IMR-90 (cell line): ENCODE results near the gene ENOX2. TPM values are rescaled to one million over a fixed set of nuclear protein-coding genes. Genes with fewer than 3 reads are reported as not detected.

Experiments
- ATAC-seq: fragments of 200-7000 bp; cut with Tn5 transposase; 2 replicates; pipeline ENCODE4 v1.9.1; 2020; ENCODE audit warnings: low read depth, mild to moderate bottlenecking, moderate library complexity
- BruUV-seq: library from RNA; stranded (reverse); fragments of 400-500 nt; replicated peaks from 2 replicates; lab custom pipeline; 2021; lab: Mats Ljungman, UMichigan
- CTCF ChIA-PET: fragments of 300-600 bp; formaldehyde crosslinking; extraction: SDS; loops from one replicate; lab custom pipeline; 2021; ENCODE audit warnings: antibody characterized with exemption; lab: Yijun Ruan, JAX
- POLR2A ChIA-PET: fragments of 300-600 bp; sonication (Branson Sonifier 250); formaldehyde crosslinking; loops from one replicate; lab custom pipeline; 2022; ENCODE audit warnings: antibody characterized with exemption; ENCODE audit not compliant: unreplicated experiment; lab: Charles Lee
- DNase-seq: peaks from one replicate; pipeline ENCODE4 v3.0.0; 2013
- H2AFZ ChIP-seq: replicated peaks from 2 replicates; pipeline ENCODE3; 2013; ENCODE audit warnings: low read length, mild to moderate bottlenecking; ENCODE audit not compliant: poor library complexity
- H2AK5ac ChIP-seq: 2 replicates; pipeline ENCODE4 v1.6.1; 2013; ENCODE audit warnings: low read depth, low read length, inconsistent platforms
- H2AK9ac ChIP-seq: replicated peaks from 2 replicates; pipeline ENCODE3; 2013; ENCODE audit warnings: mild to moderate bottlenecking, low read depth, low read length, moderate library complexity; ENCODE audit not compliant: poor library complexity
- H2BK120ac ChIP-seq: 2 replicates; pipeline ENCODE4 v1.6.1; 2013; ENCODE audit warnings: low read depth, low read length, inconsistent platforms
- H2BK15ac ChIP-seq: 3 replicates; pipeline ENCODE4 v1.6.1; 2013; ENCODE audit warnings: low read depth, low read length, inconsistent platforms
- H2BK20ac ChIP-seq: 2 replicates; pipeline ENCODE4 v1.6.1; 2013; ENCODE audit warnings: low read depth, mild to moderate bottlenecking, inconsistent platforms, low read length, moderate library complexity
- H2BK5ac ChIP-seq: 2 replicates; pipeline ENCODE4 v1.6.1; 2013; ENCODE audit warnings: mild to moderate bottlenecking, low read depth, low read length, inconsistent platforms; ENCODE audit not compliant: poor library complexity, severe bottlenecking
- H3K14ac ChIP-seq: replicated peaks from 2 replicates; pipeline ENCODE4 v1.6.1; 2013; ENCODE audit warnings: low read depth, low read length, inconsistent platforms
- H3K18ac ChIP-seq: 2 replicates; pipeline ENCODE4 v1.6.1; 2013; ENCODE audit warnings: low read depth, low read length, control low read depth
- H3K23ac ChIP-seq: 2 replicates; pipeline ENCODE4 v1.6.1; 2013; ENCODE audit warnings: low read depth, low read length, inconsistent platforms
- H3K27ac ChIP-seq: 2 replicates; pipeline ENCODE4 v1.5.1; 2013; ENCODE audit warnings: mild to moderate bottlenecking, control low read depth, low read length; ENCODE audit not compliant: insufficient read depth
- H3K27me3 ChIP-seq: 2 replicates; pipeline ENCODE4 v1.6.1; 2013; ENCODE audit warnings: low read length; ENCODE audit not compliant: control insufficient read depth, insufficient read depth
- H3K36me3 ChIP-seq: 2 replicates; pipeline ENCODE4 v1.6.1; 2013; ENCODE audit warnings: low read length, mixed read lengths; ENCODE audit not compliant: control insufficient read depth, insufficient read depth
- H3K4ac ChIP-seq: 2 replicates; pipeline ENCODE4 v1.6.1; 2013; ENCODE audit warnings: low read depth, low read length, inconsistent platforms
- H3K4me1 ChIP-seq: 2 replicates; pipeline ENCODE4 v1.6.1; 2013; ENCODE audit warnings: low read length, mixed read lengths; ENCODE audit not compliant: control insufficient read depth, insufficient read depth
- H3K4me2 ChIP-seq: 2 replicates; pipeline ENCODE4 v1.6.1; 2013; ENCODE audit warnings: low read depth, mild to moderate bottlenecking, control low read depth, low read length, moderate library complexity
- H3K4me3 ChIP-seq: 2 replicates; pipeline ENCODE4 v1.5.1; 2013; ENCODE audit warnings: low read depth, mild to moderate bottlenecking, control low read depth, low read length, moderate library complexity; ENCODE audit not compliant: insufficient read depth
- H3K56ac ChIP-seq: 2 replicates; pipeline ENCODE4 v1.6.1; 2013; ENCODE audit warnings: low read length, inconsistent platforms; ENCODE audit not compliant: insufficient read depth; ENCODE audit errors: extremely low read depth
- H3K79me1 ChIP-seq, 2 experiments: 2 replicates each; pipeline ENCODE4 v1.6.1; 2013; ENCODE audit warnings: low read length in 2 of 2, inconsistent platforms in 1 of 2, low read depth in 1 of 2
- H3K9ac ChIP-seq: 2 replicates; pipeline ENCODE4 v1.6.1; 2013; ENCODE audit warnings: low read depth, low read length, control low read depth
- H3K9me1 ChIP-seq: 2 replicates; pipeline ENCODE4 v1.6.1; 2013; ENCODE audit warnings: low read length, inconsistent platforms; ENCODE audit not compliant: insufficient read depth
- H3K9me3 ChIP-seq: 2 replicates; pipeline ENCODE4 v1.6.1; 2013; ENCODE audit warnings: low read length; ENCODE audit not compliant: control insufficient read depth, insufficient read depth
- H4K20me1 ChIP-seq: 2 replicates; pipeline ENCODE4 v1.6.1; 2013; ENCODE audit warnings: low read length, inconsistent platforms; ENCODE audit not compliant: insufficient read depth
- H4K5ac ChIP-seq: 2 replicates; pipeline ENCODE4 v1.6.1; 2013; ENCODE audit warnings: mild to moderate bottlenecking, low read depth, low read length, control low read depth
- H4K8ac ChIP-seq, 2 experiments: 2 replicates each; pipeline ENCODE4 v1.6.1; 2013; ENCODE audit warnings: low read depth in 2 of 2, low read length in 2 of 2, control low read depth in 1 of 2, inconsistent platforms in 1 of 2
- H4K91ac ChIP-seq: 2 replicates; pipeline ENCODE4 v1.6.1; 2013; ENCODE audit warnings: low read depth, low read length, inconsistent platforms; ENCODE audit not compliant: insufficient read depth
- CEBPB ChIP-seq: IDR thresholded peaks from 2 replicates; pipeline ENCODE4 v1.6.1; 2012; ENCODE audit warnings: low read depth, low read length, improper control_type of control experiment
- FOS ChIP-seq: fragments of 150-350 bp; IDR thresholded peaks from 2 replicates; pipeline ENCODE4 v1.6.1; 2016; ENCODE audit warnings: low read depth, low read length
- MAZ ChIP-seq: IDR thresholded peaks from 2 replicates; pipeline ENCODE4 v1.6.1; 2012; ENCODE audit warnings: low read depth, mild to moderate bottlenecking, low read length, improper control_type of control experiment, moderate library complexity, borderline replicate concordance
- POLR2A ChIP-seq: IDR thresholded peaks from 2 replicates; pipeline ENCODE4 v1.6.1; 2012; ENCODE audit warnings: mild to moderate bottlenecking, low read depth, low read length
- RAD21 ChIP-seq: IDR thresholded peaks from 2 replicates; pipeline ENCODE4 v1.6.1; 2012; ENCODE audit warnings: low read length, improper control_type of control experiment
- RFX5 ChIP-seq: IDR thresholded peaks from 2 replicates; pipeline ENCODE4 v1.8.0; 2012; ENCODE audit warnings: low read depth, mild to moderate bottlenecking, low read length, moderate library complexity
- WGBS, 2 experiments: methylation state at CpG; one replicate each; pipeline versions ENCODE4 v1.1.5 to v1.1.7; 2013; ENCODE audit warnings: missing lambda C conversion rate in 2 of 2; ENCODE audit not compliant: insufficient read length in 1 of 2; ENCODE audit errors: extremely low coverage in 2 of 2; 5-methylcytosine and 5-hydroxymethylcytosine counted together
- dilution Hi-C: fragments of 300-500 bp; cut with HindIII; formaldehyde crosslinking; loops from one replicate; pipeline ENCODE4 v1.14.3; 2018; ENCODE audit warnings: low sequenced_read_pairs; ENCODE audit not compliant: unreplicated experiment
- in situ Hi-C: fragments of 300-500 bp; cut with MboI; formaldehyde crosslinking; loops from 3 replicates; pipeline ENCODE4 v1.14.3; 2019; ENCODE audit warnings: low sequenced_read_pairs, inconsistent platforms, mixed read lengths
- intact Hi-C: fragments of 100-400 bp; cut with micrococcal nuclease; formaldehyde crosslinking; loops from 2 replicates; pipeline ENCODE4 v1.10.0; 2022
- polyA plus RNA-seq, 3 experiments: library from polyadenylated mRNA; depleted of rRNA; stranded (reverse); fragments of >200 nt; gene quantifications; 2 replicates each; pipeline ENCODE4 v1.2.3, GENCODE V29; 2012; ENCODE audit warnings: low replicate concordance in 1 of 3
- total RNA-seq: library from RNA; depleted of rRNA; stranded (reverse); fragments of >200 nt; gene quantifications from 2 replicates; pipeline ENCODE4 v1.2.3, GENCODE V29; 2012
- TF ChIP-seq, protein P1 (sequence below): fragments of 150-350 bp; IDR thresholded peaks from 2 replicates; pipeline ENCODE4 v1.6.1; 2016; ENCODE audit warnings: low read depth, mild to moderate bottlenecking, low read length, moderate library complexity, borderline replicate concordance
- TF ChIP-seq, protein P2 (sequence below): fragments of 150-350 bp; IDR thresholded peaks from 2 replicates; pipeline ENCODE4 v1.6.1; 2017; ENCODE audit warnings: mild to moderate bottlenecking, antibody characterized with exemption, low read length, low read depth

ENOX2 gene
- total and polyA plus RNA-seq, 2 of the 4 experiments (the other 2 are of a cell fraction): 6.3 to 11.8 TPM

DNA sequence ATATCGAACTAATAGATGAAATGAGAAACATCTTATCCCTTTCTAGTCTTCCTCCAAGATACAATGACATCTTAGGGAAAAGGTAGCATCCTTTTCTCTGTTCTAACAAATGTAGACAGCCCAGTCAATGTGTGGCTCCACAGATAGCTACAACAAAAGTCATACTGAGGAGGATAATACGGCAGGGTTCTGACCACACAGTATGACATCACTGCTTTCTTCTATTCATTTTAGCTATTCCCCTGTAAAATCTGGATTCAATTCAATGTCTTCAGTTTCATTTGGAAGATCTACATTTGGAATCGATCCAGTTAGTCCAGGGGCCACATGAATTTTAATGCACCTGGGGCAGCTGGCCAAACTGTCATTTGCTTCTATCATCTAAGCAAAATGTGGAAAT, 51.4 kb downstream of the ENOX2 start:
- Histone ChIP-seq H3K56ac (no peak overlapping the region), H3K18ac (no peak overlapping the region), H3K27ac (no peak overlapping the region), H3K9me3 (no peaks in the 10 kb centered on the region), H3K36me3 (no peaks in the 10 kb centered on the region), H2BK5ac (no peak overlapping the region), H3K79me1 (no peaks in the 10 kb centered on the region), H2BK15ac (no peak overlapping the region), H3K9ac (no peak overlapping the region), H2AK5ac (no peak overlapping the region), H4K8ac (no peak overlapping the region), H2AK9ac (no peak overlapping the region), H2BK20ac (no peak overlapping the region), H3K4me2 (no peak overlapping the region), H3K23ac (no peak overlapping the region), H3K4me1 (no peaks in the 10 kb centered on the region), H3K9me1 (no peaks in the 10 kb centered on the region), H3K27me3 (no peaks in the 10 kb centered on the region), H3K4me3 (no peak overlapping the region), H2BK120ac (no peak overlapping the region), H3K14ac (no peak overlapping the region), H4K5ac (no peak overlapping the region), H4K91ac (no peak overlapping the region), H4K20me1 (no peaks in the 10 kb centered on the region), H3K4ac (no peak overlapping the region), H2AFZ (no peak overlapping the region)
- ChIA-PET POLR2A (no interaction called here), CTCF (interaction anchor here (1.4 kb wide), 1 partner anchor 10 kb away, joined by 3 read pairs; no protein-coding TSS in a partner anchor)
- no peak for ATAC-seq
- WGBS, 2 experiments: 50% methylated on average over 1 of the region's 3 CpGs; no CpG with 5 or more reads in 1 of the 2 experiments
- TF ChIP-seq RAD21: no peak
- TF ChIP-seq, protein P1, sequence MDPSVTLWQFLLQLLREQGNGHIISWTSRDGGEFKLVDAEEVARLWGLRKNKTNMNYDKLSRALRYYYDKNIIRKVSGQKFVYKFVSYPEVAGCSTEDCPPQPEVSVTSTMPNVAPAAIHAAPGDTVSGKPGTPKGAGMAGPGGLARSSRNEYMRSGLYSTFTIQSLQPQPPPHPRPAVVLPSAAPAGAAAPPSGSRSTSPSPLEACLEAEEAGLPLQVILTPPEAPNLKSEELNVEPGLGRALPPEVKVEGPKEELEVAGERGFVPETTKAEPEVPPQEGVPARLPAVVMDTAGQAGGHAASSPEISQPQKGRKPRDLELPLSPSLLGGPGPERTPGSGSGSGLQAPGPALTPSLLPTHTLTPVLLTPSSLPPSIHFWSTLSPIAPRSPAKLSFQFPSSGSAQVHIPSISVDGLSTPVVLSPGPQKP: no peak
- no peak for TF ChIP-seq RFX5
- TF ChIP-seq, protein P2, sequence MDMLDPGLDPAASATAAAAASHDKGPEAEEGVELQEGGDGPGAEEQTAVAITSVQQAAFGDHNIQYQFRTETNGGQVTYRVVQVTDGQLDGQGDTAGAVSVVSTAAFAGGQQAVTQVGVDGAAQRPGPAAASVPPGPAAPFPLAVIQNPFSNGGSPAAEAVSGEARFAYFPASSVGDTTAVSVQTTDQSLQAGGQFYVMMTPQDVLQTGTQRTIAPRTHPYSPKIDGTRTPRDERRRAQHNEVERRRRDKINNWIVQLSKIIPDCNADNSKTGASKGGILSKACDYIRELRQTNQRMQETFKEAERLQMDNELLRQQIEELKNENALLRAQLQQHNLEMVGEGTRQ: no peak
- TF ChIP-seq CEBPB: no peak
- TF ChIP-seq MAZ: no peak
- no peak for TF ChIP-seq POLR2A
- no peak for TF ChIP-seq FOS
- no peak for DNase-seq
- no TSS peak for BruUV-seq
- in situ Hi-C loops: no loop called here
- dilution Hi-C loops: no loop called here
- intact Hi-C loops: no loop called here
